ENCODE measurements around the gene IGSF8.
"Not testable (repeated sequence)": the region's sequence is repeated elsewhere in the genome, so short reads cannot be mapped to it uniquely, and the experiment has no call there.

The IGSF8 gene

DNA sequence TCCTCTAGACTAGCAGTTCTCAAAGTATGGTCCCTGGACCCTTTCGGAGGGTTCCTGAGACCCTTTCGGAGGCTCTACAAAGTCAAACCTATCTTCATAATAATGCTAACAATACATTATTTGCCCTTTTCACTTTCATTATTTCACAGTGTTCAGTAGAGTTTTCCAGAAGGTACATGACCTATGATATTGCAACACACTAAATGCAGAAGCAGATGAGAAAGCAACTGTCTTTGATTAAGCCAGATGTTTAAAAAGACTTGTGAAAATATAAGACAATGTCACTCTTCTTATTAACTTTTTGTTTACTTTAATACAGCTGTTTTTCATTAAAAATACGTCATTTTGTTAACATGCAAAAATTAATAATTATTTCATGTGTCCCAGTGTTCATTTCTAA is 34.3 kb downstream of the IGSF8 start:
- no peak for DNase-seq

DNA sequence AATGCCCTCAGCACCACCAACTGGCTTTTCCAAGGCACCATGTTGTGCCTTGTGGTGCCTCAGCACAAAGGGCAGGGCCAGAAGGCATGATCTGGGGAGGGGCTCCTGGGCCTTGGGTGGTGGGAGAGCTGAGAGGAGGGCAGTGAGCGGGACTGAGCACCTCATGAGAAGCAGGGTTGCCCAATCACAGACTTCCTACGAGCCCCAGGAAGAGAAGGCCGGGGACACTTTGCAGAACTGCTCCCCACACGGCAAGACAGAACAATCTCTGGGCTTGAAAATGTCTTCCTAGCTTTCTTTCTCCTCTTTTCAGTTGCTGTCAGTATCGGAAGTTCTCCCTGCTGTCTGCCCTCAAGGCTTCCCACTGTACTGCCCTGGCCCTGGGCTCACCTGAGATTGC is 35.2 kb downstream of the IGSF8 start:
- DNase-seq: no peak

DNA sequence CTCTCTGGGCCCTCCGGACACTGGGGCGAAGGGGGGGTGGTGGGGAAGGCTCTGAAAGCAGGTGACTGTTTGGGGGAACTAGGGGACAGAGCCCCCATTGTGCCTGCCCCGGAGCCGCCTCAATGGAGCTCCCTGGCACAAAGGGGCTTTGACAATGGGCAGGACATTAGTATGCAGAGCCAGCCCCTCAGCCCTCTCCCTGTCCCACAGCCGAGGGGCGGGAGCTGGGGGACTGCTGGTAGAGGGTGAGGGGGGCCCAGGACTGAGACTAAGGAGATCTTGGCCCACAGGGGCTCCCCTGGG is 36.2 kb downstream of the IGSF8 start:
- DNase-seq: no peak

DNA sequence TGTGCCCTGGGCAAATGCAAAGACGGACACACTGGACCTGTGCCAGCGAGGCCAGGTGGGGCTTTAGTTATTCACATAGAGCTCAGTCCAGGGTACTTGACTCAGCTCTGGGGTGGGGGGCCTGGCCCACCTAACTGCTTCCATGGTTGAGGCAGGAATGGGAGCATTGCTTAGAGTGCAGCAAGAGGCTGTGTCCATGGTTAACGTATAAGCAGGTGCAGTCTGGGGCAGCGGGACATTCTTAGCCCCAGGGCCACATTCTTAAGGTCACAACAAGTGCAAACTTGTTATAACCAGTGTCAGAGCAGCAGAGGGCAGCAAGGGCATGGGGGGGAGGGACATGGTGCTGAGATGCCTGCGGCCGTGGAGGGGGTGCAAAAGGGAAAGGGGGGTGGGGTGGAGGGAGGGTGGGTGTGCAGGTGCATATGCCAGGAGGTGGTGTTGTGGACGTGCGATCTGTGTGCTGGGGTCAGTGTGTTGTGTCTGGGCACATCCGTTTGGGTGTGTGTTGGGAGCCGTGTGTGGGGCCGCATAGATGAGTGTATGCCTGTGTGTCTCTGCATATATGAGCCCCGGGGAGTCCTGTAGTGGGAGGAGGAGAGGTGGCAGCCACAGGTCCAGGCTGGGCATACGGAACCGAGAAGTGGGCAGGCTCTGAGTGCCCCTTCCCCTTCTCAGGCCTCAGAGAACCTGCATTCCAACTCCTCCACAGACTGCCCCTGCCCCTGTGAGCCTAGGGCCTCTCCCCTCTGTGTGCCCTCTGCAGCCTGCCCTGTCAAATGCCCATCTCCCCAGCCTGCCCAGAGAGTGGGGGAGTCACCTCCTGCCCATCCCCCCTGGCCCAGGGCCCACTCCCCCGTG is 36.8 kb downstream of the IGSF8 start:
- DNase-seq: no peak

DNA sequence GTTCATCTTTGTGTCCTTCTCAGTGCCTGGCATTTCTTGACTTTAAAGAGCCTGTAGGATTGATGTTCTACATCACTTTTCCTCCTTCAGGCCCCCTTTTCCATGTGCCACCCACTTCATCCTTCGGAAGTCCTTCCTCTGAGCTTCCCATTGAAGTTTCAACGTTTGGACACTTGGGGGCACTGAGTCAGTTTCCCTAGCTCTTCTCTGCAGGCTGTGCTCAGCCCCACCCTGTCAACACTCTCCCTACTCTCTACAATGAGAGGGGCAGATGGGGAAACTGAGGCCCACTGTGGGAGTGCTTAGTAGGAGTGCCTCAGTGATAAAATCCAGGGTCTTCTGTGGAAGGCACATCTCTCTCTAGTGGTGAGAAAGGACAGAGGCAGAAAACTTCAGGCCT is 40.3 kb downstream of the IGSF8 start:
- DNase-seq: no peak

DNA sequence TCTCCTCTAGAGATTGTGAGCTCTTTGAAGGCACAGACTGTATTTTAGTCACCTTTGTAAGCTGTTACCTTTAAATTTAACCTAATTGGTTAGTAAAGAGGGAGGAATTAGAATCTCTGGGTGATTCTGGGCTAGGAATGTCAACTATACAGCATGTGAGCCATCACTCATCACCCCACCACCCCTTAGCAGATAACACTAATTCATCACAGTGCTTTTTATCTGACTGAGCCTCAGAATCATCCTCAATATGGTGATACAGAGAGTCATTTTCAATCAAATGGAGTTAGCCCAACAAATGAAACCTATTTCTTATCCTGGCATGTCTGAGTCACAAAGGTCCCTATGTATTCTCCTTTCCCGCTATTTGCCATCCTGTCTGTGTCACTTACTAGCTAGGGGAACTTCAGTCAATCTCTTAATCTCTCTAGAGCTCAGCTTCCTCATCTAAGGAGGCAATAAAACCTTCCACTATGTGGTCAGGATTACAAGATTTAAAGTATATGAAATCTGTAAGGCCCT is 41.7 kb downstream of the IGSF8 start:
- no peak for DNase-seq

DNA sequence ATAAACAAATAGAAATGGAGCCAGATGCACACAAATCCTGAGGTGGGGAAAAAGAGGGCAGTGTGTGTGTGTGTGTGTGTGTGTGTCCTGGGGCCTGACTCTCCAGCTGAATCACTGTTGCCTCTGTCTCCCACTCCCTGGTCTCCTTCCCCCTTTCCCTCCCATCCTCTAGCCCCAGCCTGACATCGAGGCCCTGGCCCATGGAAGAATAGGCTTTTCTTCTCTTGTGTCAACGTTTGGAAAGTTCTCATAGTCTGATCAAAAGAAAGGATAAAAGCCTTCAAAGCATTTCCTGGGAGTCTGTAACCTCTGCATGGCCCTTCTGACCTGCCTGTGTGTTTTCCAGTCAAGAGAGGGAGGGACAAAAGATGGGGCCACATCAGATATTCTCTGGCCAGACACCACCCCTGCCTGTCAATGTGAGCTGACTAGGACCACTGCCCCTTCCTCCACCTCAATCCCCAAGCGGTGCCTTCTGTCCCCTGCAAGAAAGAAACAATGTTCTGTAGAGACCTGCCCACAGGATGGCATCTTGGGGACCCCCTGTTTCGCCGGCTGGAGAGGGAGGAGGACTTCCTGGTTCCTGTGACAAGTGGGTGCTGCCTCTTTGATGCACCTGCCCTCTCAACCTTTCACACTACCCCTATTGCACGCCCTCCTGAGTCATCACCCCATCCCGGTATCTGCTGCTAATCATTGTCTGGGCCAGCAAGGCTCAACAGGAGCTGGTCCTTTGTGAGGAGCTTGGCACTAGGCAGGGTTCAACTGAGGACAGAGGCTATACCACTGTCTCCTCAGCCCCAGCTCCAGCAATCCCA is 44.7 kb downstream of the IGSF8 start:
- DNase-seq: no peak

DNA sequence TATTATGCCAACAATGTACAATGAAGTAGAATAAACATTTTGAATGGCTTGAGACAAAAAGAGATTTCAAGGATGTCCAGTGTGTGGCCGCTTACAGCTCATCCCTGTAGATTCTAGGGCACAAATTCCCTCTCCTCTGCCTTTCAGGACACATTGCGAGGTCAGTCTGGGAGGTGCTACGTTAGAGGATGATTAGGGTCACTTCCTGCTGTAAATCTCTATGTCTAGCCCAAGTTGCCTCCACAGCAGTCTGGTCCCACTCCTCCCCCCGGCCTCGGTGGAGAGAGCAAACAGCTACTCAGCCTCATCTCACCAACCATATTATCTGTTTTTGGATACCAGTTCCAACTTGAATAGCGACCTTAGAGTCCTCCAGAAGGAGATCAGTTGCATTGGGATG is 45.5 kb downstream of the IGSF8 start:
- no peak for DNase-seq

DNA sequence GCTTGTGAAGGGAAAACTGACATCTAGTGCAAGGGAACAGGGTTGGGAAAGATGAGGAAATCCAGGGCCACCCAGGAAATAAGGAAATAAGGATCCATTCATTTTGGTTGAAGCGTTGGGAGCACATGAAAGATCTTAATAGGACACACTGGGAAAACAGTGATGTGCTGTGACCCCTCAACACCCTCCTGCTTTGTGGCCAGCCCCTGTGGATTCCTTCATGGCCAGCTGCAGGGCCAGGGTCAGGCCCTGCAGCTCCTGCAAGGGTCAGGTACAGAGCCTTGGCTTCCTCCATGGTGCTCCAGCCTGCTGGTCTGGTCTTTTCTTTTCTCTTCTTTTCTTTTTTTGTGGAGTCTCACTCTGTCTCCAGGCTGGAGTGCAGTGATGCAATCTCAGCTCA is 47.8 kb downstream of the IGSF8 start:
- no peak for DNase-seq

DNA sequence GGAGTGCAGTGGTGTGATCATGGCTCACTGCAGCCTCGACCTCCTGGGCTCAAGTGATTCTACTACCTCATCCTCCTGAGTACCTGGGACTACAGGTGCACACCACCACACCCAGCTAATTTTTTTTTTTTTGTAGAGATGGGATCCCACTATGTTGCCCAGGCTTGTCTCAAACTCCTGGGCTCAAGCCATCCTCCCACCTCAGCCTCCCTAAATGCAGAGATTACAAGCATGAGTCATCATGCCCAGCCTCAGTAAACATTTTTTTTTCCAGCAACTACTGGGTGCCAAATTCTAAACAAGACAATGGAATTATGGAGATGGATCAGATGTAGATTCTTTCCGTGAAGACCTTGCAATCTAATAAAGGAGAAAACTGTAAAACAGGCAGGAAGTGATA is 48.2 kb downstream of the IGSF8 start:
- not testable (repeated sequence) for DNase-seq

DNA sequence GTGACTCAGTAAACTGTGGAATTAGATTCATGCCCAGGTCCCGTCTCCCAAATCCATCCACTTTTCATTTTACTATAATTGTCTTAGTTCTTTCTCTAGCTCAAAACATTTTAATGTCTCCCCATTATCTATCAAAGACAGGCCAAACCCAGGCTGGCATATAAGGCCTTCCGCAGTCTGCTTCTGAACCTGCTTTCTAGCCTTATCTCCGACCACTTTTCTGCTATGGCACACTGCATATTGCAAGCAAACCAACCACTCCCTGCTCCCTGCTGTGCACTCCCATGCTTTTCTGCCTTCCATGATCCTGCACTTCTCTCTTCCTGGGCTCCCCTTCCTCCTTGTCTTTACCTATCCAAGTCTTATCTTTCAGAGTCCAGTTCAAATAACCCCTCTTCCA is 49.3 kb downstream of the IGSF8 start:
- no peak for DNase-seq

DNA sequence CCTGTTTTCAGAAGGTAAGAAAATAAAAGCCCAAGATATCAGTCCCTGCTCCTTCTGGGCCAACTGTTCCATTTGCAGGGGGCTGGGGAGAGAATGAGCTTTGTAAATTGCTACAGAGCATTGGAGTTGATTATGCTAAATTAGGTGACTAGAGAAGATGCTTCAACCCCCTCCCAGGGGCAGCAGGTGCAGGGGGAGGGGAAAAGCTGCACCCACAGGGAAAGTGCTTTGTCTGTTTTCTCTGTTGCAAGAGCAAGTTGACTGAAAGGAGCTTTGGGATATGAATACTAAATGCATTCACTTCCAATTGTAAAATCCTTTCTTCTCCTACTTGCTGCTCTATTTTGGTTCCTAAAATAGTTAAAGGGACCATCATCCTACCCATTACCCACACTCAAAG is 50.1 kb downstream of the IGSF8 start:
- DNase-seq: no peak

DNA sequence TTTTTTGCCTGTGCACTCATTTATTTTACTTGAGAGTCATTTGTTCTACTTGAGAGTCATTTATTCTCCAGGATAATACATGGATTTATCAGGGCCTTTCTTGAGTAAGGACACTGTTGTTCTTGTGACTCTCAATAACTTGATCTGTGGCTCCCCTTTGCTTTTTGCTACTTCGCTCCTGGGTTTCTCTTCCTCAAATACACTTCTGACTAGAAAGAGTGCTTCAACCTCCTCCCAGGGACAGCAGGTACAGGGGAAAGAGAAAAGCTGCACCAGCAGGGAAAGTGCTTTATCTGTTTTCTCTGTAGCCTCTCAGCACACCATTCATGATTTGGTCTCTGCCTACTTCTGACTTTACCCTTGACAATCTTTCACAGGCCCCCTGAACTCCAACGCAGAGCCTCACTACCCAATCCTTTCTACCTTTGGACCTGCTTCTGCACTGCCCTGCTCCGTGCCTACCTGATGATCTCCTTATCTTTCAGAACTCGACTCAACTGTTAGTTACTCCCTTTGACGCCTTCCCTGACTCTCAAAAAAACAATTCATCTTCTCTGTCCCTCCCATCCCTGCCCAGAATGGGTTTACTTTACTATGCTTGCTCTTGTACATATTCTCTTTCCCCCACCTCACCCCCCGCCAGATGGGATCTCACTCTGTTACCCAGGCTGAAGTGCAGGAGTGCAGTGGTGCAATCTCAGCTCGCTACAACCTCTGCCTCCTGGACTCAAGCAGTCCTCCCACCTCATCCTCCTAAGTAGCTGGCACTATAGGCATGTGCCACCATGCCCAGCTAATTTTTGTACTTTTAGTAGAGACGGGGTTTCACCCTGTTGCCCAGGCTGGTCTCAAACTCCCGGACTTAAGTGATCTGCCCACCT is 51.1 kb downstream of the IGSF8 start:
- DNase-seq: no peak

DNA sequence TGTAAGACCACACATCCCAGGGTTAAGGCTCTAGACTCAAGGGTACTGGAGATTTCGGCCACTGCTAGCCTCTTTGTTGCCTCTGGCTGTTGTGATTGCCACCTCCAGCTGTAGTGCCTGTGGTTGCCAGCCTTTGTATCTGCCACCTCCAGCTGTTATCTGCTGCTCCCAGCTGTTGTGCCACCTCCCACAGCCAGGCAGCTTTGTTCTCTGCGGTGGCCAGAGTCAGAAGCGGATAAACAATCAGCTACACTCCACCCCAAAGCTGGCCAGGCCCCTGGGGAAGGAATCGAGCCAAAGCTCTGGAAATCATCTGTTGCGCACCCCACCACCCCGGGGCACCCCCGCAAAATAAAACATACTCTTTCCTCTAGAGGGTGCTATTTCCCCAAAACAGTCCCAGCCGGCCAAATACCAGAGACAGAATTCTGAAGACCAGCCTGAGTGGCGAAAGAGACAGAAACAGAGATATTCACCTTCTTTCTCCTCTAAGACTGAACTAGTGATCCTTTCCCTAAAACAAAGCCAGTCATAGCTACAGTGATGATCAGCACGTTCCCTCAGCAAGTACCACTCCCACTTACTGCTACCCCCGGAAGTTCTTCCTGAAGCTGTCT is 51.8 kb downstream of the IGSF8 start:
- DNase-seq: no peak

DNA sequence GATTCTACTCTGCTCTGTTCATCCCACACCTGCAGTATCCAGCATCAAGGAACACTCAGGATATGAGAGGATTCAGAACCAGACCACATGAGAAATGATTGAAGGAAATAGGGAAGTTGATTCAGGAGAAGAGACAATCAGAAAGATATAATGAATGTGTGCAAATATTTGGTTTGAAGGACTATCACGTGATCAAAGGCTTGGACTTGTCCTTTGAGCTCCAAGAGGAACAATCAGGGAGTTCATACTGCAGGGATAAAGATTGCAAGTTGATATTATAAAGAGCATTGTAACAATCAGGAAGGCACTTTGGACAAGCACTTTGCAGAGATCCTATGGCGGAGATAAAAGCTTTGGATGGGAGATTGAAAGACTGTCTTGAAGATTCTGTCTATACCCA is 52.8 kb downstream of the IGSF8 start:
- DNase-seq: no peak

DNA sequence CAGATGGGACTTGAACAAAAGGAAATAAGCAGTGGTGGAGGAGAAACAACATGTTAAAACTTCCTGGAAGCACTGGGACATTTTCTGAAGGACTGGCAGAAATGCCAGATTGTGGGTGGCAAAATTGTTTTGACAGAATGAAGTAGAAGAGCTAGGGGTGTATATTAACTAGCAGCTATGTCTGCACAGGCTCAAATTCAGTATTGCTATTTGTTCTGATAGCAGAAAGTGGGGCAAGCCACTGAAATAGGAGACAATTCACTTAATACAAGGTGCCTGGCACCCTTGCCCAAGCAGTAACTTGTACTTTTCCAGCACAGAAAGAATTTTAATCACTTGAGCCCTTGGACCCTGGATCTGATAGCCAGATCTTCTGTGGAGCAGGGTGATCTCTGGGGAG is 54.9 kb downstream of the IGSF8 start:
- no peak for DNase-seq

Data from SW 1271 (cell line).